Activated CD8-positive, alpha-beta memory T cell treated with anti-CD3 and anti-CD28 coated beads, Interleukin-2, amount 50 U/mL, for 24 hours (primary cell): Measurements from ENCODE around the gene HSFX4.
"Not testable (repeated sequence)": the region's sequence is repeated elsewhere in the genome, so short reads cannot be mapped to it uniquely, and the experiment has no call there.

Experiments used
- DNase-seq: peaks from one replicate; pipeline ENCODE4 v3.0.0-alpha.2; 2020; ENCODE audit errors: extremely low read depth

HSFX4 gene

GRCh38 chrX:149937871-149938426 is 8.6 kb downstream of the HSFX4 start:
- DNase-seq: no peak

- DNase-seq: peak; percentile 76
These were observed 9.1 kb downstream of the HSFX4 start, which contains the start of gene EOLA2 for GRCh38 chrX:149938427-149938880. EOLA2 (minus strand) TSS chrX:149938491; CDS start chrX:149933874, 4,617 bp downstream.

GRCh38 chrX:149938881-149939654 is 9.7 kb downstream of the HSFX4 start:
- DNase-seq: peak; percentile 67

- no peak for DNase-seq
These were observed 10.2 kb downstream of the HSFX4 start for GRCh38 chrX:149939655-149939904.

- peak; percentile 79 for DNase-seq
These were observed 10.7 kb downstream of the HSFX4 start for GRCh38 chrX:149939905-149940673.

GRCh38 chrX:149940674-149941024 is 11.3 kb downstream of the HSFX4 start:
- not testable (repeated sequence) for DNase-seq

- not testable (repeated sequence) for DNase-seq
These were observed 15.8 kb downstream of the HSFX4 start for GRCh38 chrX:149945087-149945670.

GRCh38 chrX:149945820-149946219 is 16.4 kb downstream of the HSFX4 start:
- DNase-seq: not testable (repeated sequence)

- not testable (repeated sequence) for DNase-seq
These were observed 17.6 kb downstream of the HSFX4 start for GRCh38 chrX:149946932-149947331.

GRCh38 chrX:149948016-149948415 is 18.6 kb downstream of the HSFX4 start:
- no peak for DNase-seq

GRCh38 chrX:149949743-149950436 is 20.5 kb downstream of the HSFX4 start:
- no peak for DNase-seq

- DNase-seq: no peak
These were observed 21.3 kb downstream of the HSFX4 start for GRCh38 chrX:149950681-149951080.

- no peak for DNase-seq
These were observed 32.2 kb downstream of the HSFX4 start for GRCh38 chrX:149961572-149961971.

GRCh38 chrX:149962010-149962409 is 32.6 kb downstream of the HSFX4 start:
- no peak for DNase-seq

- DNase-seq: no peak
These were observed 33.7 kb downstream of the HSFX4 start for GRCh38 chrX:149962859-149963757.

- no peak for DNase-seq
These were observed 49.8 kb downstream of the HSFX4 start for GRCh38 chrX:149979126-149979644.
